Rectal smooth muscle tissue (tissue), 1 donor: ENCODE data around the gene CDKL2.
"Not testable (repeated sequence)": the region's sequence is repeated elsewhere in the genome, so short reads cannot be mapped to it uniquely, and the experiment has no call there.

Experiments
- H3K27ac ChIP-seq: one replicate; pipeline ENCODE4 v1.7.0; 2013; ENCODE audit warnings: low read depth, low read length, inconsistent platforms
- H3K27me3 ChIP-seq: one replicate; pipeline ENCODE4 v1.7.0; 2013; ENCODE audit warnings: low read length; ENCODE audit not compliant: control insufficient read depth, insufficient read depth
- H3K36me3 ChIP-seq: one replicate; pipeline ENCODE4 v1.7.0; 2013; ENCODE audit warnings: low read length; ENCODE audit not compliant: control insufficient read depth, insufficient read depth
- H3K4me1 ChIP-seq: one replicate; pipeline ENCODE4 v1.7.0; 2013; ENCODE audit warnings: low read length; ENCODE audit not compliant: control insufficient read depth, insufficient read depth
- H3K4me3 ChIP-seq: one replicate; pipeline ENCODE4 v1.7.0; 2013; ENCODE audit warnings: low read length
- H3K9ac ChIP-seq: one replicate; pipeline ENCODE4 v1.7.0; 2013; ENCODE audit warnings: low read length

Gene CDKL2

GRCh38 chr4:75544220-75544619 lies 86.1 kb downstream of the CDKL2 start:
- H3K27me3 ChIP-seq, H3K9ac ChIP-seq, H3K4me1 ChIP-seq, H3K4me3 ChIP-seq, H3K27ac ChIP-seq, H3K36me3 ChIP-seq: not testable (repeated sequence)

GRCh38 chr4:75542824-75543223 lies 87.5 kb downstream of the CDKL2 start:
- no peak overlapping the region for H3K4me3 ChIP-seq
- H3K36me3 ChIP-seq, result peaks cover 2% of the 10 kb centered on the region
- no peaks in the 10 kb centered on the region for H3K27me3 ChIP-seq
- H3K4me1 ChIP-seq, result no peaks in the 10 kb centered on the region
- H3K9ac ChIP-seq, result no peak overlapping the region
- H3K27ac ChIP-seq, result no peak overlapping the region

- H3K9ac ChIP-seq, H3K4me3 ChIP-seq, H3K27me3 ChIP-seq, H3K36me3 ChIP-seq, H3K27ac ChIP-seq, H3K4me1 ChIP-seq: not testable (repeated sequence)
Measured at GRCh38 chr4:75537308-75537707, 93.0 kb downstream of the CDKL2 start.

GRCh38 chr4:75533926-75534325 lies 96.4 kb downstream of the CDKL2 start:
- H3K27ac ChIP-seq, H3K27me3 ChIP-seq, H3K36me3 ChIP-seq, H3K4me1 ChIP-seq, H3K9ac ChIP-seq, H3K4me3 ChIP-seq: not testable (repeated sequence)

GRCh38 chr4:75533339-75533887 lies 96.9 kb downstream of the CDKL2 start:
- not testable (repeated sequence) for H3K27ac ChIP-seq, H3K9ac ChIP-seq, H3K4me1 ChIP-seq, H3K27me3 ChIP-seq, H3K36me3 ChIP-seq, H3K4me3 ChIP-seq

- peaks cover 16% of the 10 kb centered on the region for H3K36me3 ChIP-seq
- not testable (repeated sequence) for H3K4me1 ChIP-seq, H3K9ac ChIP-seq, H3K27ac ChIP-seq, H3K4me3 ChIP-seq, H3K27me3 ChIP-seq
Measured at GRCh38 chr4:75531536-75532143, 98.7 kb downstream of the CDKL2 start.

GRCh38 chr4:75530556-75531322 lies 99.6 kb downstream of the CDKL2 start:
- Histone ChIP-seq H3K4me3 (no peak overlapping the region), H3K9ac (no peak overlapping the region), H3K4me1 (no peaks in the 10 kb centered on the region), H3K27me3 (no peaks in the 10 kb centered on the region), H3K27ac (no peak overlapping the region), H3K36me3 (peaks cover 21% of the 10 kb centered on the region)
